BLaER1 treated with 17β-estradiol and CSF1 and Interleukin-3, amounts not matched to agents 10 nM and 100 nM (cell line): ENCODE data around the gene DIS3L2.

Experiments
- H3K27ac ChIP-seq, 11 experiments: shearing (Covaris generic); formaldehyde crosslinking; 2 replicates each; pipeline ENCODE4 v1.8.1; 2022
- H3K27me3 ChIP-seq, 11 experiments: shearing (Covaris generic); formaldehyde crosslinking; 2 replicates each; pipeline ENCODE4 v1.8.1; 2022
- H3K36me3 ChIP-seq, 11 experiments: shearing (Covaris generic); formaldehyde crosslinking; 2 replicates each; pipeline ENCODE4 v1.8.1; 2022
- H3K4me1 ChIP-seq, 10 experiments: shearing (Covaris generic); formaldehyde crosslinking; 2 replicates each; pipeline ENCODE4 v1.8.1; 2022
- H3K4me2 ChIP-seq, 11 experiments: shearing (Covaris generic); formaldehyde crosslinking; 2 replicates each; pipeline ENCODE4 v1.8.1; 2022
- H3K4me3 ChIP-seq, 10 experiments: shearing (Covaris generic); formaldehyde crosslinking; 2 replicates each; pipeline ENCODE4 v1.8.1; 2022
- H3K9ac ChIP-seq, 11 experiments: shearing (Covaris generic); formaldehyde crosslinking; 2 replicates each; pipeline ENCODE4 v1.8.1; 2022
- H3K9me3 ChIP-seq, 11 experiments: shearing (Covaris generic); formaldehyde crosslinking; replicated peaks in 1 of 11; 2 replicates each; pipeline ENCODE4 v1.8.1; 2022
- H4K20me1 ChIP-seq, 11 experiments: shearing (Covaris generic); formaldehyde crosslinking; 2 replicates each; pipeline ENCODE4 v1.8.1; 2022
- Cebpa-rat ChIP-seq, 11 experiments: shearing (Covaris generic); IDR thresholded peaks; 2 replicates each; pipeline ENCODE4 v1.8.1; 2022

DIS3L2 gene

GRCh38 chr2:232183279-232183678 is 221.8 kb downstream of the DIS3L2 start:
- H3K9me3 ChIP-seq: peaks cover 14 to 35% (median 27%) of the 10 kb centered on the region in 11 experiments
- no peaks in the 10 kb centered on the region for H3K27me3 ChIP-seq
- H3K4me2 ChIP-seq: no peak overlapping the region
- H3K36me3 ChIP-seq: peaks cover 15 to 63% (median 24%) of the 10 kb centered on the region in 11 experiments; a peak in 16 of 22 replicates
- no peaks in the 10 kb centered on the region for H4K20me1 ChIP-seq
- no peak overlapping the region for H3K4me3 ChIP-seq
- no peak overlapping the region for H3K27ac ChIP-seq
- no peaks in the 10 kb centered on the region for H3K4me1 ChIP-seq
- TF ChIP-seq Cebpa-rat (IDR thresholded peaks at IDR 0.05): no peak
- no peak overlapping the region for H3K9ac ChIP-seq

GRCh38 chr2:232184346-232184745 is 222.8 kb downstream of the DIS3L2 start:
- H3K36me3 ChIP-seq: peaks cover 15 to 67% (median 24%) of the 10 kb centered on the region in 11 experiments; a peak in 16 of 22 replicates
- H3K27me3 ChIP-seq: no peaks in the 10 kb centered on the region
- H3K4me1 ChIP-seq: no peaks in the 10 kb centered on the region
- H3K4me2 ChIP-seq: no peak overlapping the region
- H3K9ac ChIP-seq: no peak overlapping the region
- H3K4me3 ChIP-seq: no peak overlapping the region
- no peak for TF ChIP-seq Cebpa-rat (IDR thresholded peaks at IDR 0.05)
- no peak overlapping the region for H3K27ac ChIP-seq
- H4K20me1 ChIP-seq: no peaks in the 10 kb centered on the region
- H3K9me3 ChIP-seq: peaks cover 14 to 35% (median 27%) of the 10 kb centered on the region in 11 experiments

DNA sequence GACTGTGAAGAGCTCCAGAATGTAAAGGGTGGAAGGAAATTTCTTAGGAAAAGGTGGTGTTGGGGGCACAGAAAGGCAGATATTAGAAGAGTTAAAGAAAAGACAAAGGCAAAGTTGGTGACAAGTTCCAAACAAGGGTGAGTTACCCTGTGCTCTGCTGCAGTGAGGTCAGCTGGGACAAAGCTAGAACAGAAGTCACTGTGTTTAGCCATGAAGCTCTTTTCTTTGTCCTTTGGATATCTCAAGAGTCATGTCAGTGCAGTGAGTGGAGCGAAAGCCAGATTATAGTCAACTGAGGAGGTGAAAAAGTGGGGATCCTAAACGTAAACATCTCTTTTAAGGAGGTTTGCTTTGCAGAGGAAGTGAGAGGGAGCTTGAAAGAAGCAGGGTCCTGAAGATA is 229.3 kb downstream of the DIS3L2 start:
- Histone ChIP-seq H3K4me3 (no peak overlapping the region), H3K9me3 (peaks cover 5 to 18% (median 12%) of the 10 kb centered on the region in 11 experiments; a peak in 19 of 22 replicates)

GRCh38 chr2:232195487-232195886 is 234.0 kb downstream of the DIS3L2 start:
- no peak overlapping the region for H3K4me3 ChIP-seq
- H3K4me1 ChIP-seq: peaks cover 9 to 14% (median 11%) of the 10 kb centered on the region in 10 experiments
- no peak for TF ChIP-seq Cebpa-rat (IDR thresholded peaks at IDR 0.05)
- H3K9ac ChIP-seq: no peak overlapping the region
- H3K9me3 ChIP-seq: peaks cover 0 to 14% (median 7%) of the 10 kb centered on the region in 11 experiments; a peak in 16 of 22 replicates
- H3K27ac ChIP-seq: no peak overlapping the region
- H3K27me3 ChIP-seq: no peaks in the 10 kb centered on the region
- peaks cover 4 to 55% (median 22%) of the 10 kb centered on the region in 11 experiments; a peak in 16 of 22 replicates for H3K36me3 ChIP-seq
- H3K4me2 ChIP-seq: no peak overlapping the region
- H4K20me1 ChIP-seq: no peaks in the 10 kb centered on the region

More for the DNA sequence above, 229.3 kb downstream of the DIS3L2 start:
- no peak overlapping the region for H3K9ac ChIP-seq
- TF ChIP-seq Cebpa-rat (IDR thresholded peaks at IDR 0.05): no peak
- H3K4me2 ChIP-seq: no peak overlapping the region
- H4K20me1 ChIP-seq: no peaks in the 10 kb centered on the region
- H3K36me3 ChIP-seq: peaks cover 4 to 45% (median 14%) of the 10 kb centered on the region in 11 experiments; a peak in 15 of 22 replicates
- H3K27ac ChIP-seq: no peak overlapping the region
- no peaks in the 10 kb centered on the region for H3K27me3 ChIP-seq
- H3K4me1 ChIP-seq: peaks cover 9 to 14% (median 11%) of the 10 kb centered on the region in 10 experiments

DNA sequence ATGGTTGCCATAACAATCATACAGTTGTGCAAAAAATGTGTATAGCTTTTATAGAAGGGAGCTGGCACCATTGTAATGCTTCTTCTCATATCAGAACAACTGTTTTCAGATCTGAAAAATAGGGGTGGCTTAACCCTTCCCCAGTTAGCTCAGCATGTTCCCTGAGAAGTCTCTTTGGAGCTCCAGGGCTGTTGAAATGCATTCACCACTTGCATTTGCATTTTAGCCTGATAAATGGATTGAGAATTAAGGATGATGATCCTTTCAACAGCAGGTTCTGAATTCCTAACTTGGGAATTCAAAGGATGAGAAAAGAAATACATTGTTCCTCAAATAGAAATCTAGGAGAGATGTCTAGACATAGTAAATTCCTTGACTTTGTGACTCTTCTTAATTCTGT is 235.3 kb downstream of the DIS3L2 start:
- Histone ChIP-seq H3K4me3 (no peak overlapping the region), H4K20me1 (no peaks in the 10 kb centered on the region), H3K9ac (no peak overlapping the region), H3K27me3 (no peaks in the 10 kb centered on the region), H3K27ac (no peak overlapping the region), H3K36me3 (peaks cover 4 to 66% (median 24%) of the 10 kb centered on the region in 11 experiments; a peak in 16 of 22 replicates), H3K4me2 (no peak overlapping the region), H3K9me3 (peaks cover 0 to 14% (median 7%) of the 10 kb centered on the region in 11 experiments; a peak in 16 of 22 replicates), H3K4me1 (peaks cover 9 to 13% (median 11%) of the 10 kb centered on the region in 10 experiments)
- no peak for TF ChIP-seq Cebpa-rat (IDR thresholded peaks at IDR 0.05)

- no peaks in the 10 kb centered on the region for H4K20me1 ChIP-seq
- H3K27ac ChIP-seq: no peak overlapping the region
- no peak for TF ChIP-seq Cebpa-rat (IDR thresholded peaks at IDR 0.05)
- H3K9me3 ChIP-seq: 0 out of 22 replicates have a peak, but pooled peaks cover 0 to under 1% (median 0%) of the 10 kb centered on the region in 11 experiments
- no peaks in the 10 kb centered on the region for H3K27me3 ChIP-seq
- H3K4me1 ChIP-seq: peaks cover 0 to 5% (median 0%) of the 10 kb centered on the region in 10 experiments; a peak in 3 of 20 replicates
- no peak overlapping the region for H3K4me3 ChIP-seq
- H3K4me2 ChIP-seq: no peak overlapping the region
- H3K9ac ChIP-seq: no peak overlapping the region
- peaks cover 10 to 78% (median 37%) of the 10 kb centered on the region in 11 experiments; a peak in 19 of 22 replicates for H3K36me3 ChIP-seq
Measured at GRCh38 chr2:232200195-232200594, 238.7 kb downstream of the DIS3L2 start.

GRCh38 chr2:232203166-232203891 is 241.8 kb downstream of the DIS3L2 start:
- Histone ChIP-seq H3K27me3 (no peaks in the 10 kb centered on the region), H3K4me3 (no peak overlapping the region), H3K9me3 (no peaks in the 10 kb centered on the region), H3K27ac (no peak overlapping the region), H3K9ac (no peak overlapping the region), H3K36me3 (peaks cover 5 to 58% (median 37%) of the 10 kb centered on the region in 11 experiments; a peak in 19 of 22 replicates), H4K20me1 (no peaks in the 10 kb centered on the region), H3K4me2 (no peak overlapping the region), H3K4me1 (peaks cover 0 to 5% (median 0%) of the 10 kb centered on the region in 10 experiments; a peak in 3 of 20 replicates)
- TF ChIP-seq Cebpa-rat (IDR thresholded peaks at IDR 0.05): no peak

- Histone ChIP-seq H3K9ac (no peak overlapping the region), H3K36me3 (peaks cover 5 to 52% (median 31%) of the 10 kb centered on the region in 11 experiments; a peak in 19 of 22 replicates), H4K20me1 (no peaks in the 10 kb centered on the region), H3K4me3 (no peak overlapping the region), H3K27me3 (no peaks in the 10 kb centered on the region), H3K4me2 (0 out of 22 replicates have a peak overlapping the region, but pooled peaks of 1 of the 11 experiments have one; percentile 11), H3K4me1 (peaks cover 0 to 5% (median 0%) of the 10 kb centered on the region in 10 experiments; a peak in 3 of 20 replicates), H3K9me3 (no peaks in the 10 kb centered on the region), H3K27ac (no peak overlapping the region)
- no peak for TF ChIP-seq Cebpa-rat (IDR thresholded peaks at IDR 0.05)
Measured at GRCh38 chr2:232203936-232204335, 242.4 kb downstream of the DIS3L2 start.

DNA sequence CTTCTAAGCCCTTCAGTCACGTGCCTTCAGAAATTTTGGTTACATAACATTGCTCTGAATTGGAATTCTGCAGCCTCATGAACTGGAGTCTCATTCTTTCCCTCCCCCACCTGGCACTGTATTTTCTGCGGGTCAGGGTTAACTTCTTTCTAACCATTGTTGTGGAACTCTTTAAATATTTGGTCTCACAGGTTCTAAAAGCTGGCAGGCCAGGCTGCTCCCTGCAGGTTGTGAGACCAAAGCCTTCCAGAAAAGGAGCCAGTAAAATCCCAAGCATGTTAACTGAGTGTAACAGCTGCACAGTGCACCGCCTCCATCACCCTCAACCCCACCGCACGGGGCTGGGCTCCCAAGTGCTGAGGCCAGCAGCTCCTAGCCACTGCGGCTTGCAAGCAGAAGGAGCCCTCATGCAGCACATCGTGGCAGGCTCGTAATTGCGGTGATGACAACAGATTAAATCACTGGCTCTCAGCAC is 243.0 kb downstream of the DIS3L2 start:
- no peak for TF ChIP-seq Cebpa-rat (IDR thresholded peaks at IDR 0.05)
- Histone ChIP-seq H3K9me3 (no peaks in the 10 kb centered on the region), H3K36me3 (peaks cover 5 to 55% (median 34%) of the 10 kb centered on the region in 11 experiments; a peak in 18 of 22 replicates), H3K27ac (no peak overlapping the region), H3K4me2 (no peak overlapping the region), H3K27me3 (no peaks in the 10 kb centered on the region), H4K20me1 (no peaks in the 10 kb centered on the region), H3K9ac (no peak overlapping the region), H3K4me1 (peaks cover 0 to 5% (median 0%) of the 10 kb centered on the region in 10 experiments; a peak in 3 of 20 replicates), H3K4me3 (no peak overlapping the region)
